A549 (cell line): ENCODE measurements around the gene HSPG2.

ENCODE experiments used
- CHD2 ChIP-seq: fragments of 150-350 bp; IDR thresholded peaks from 2 replicates; pipeline ENCODE4 v1.6.1; 2014; ENCODE audit warnings: low read length; ENCODE audit not compliant: partially characterized antibody
- EHMT2 ChIP-seq: fragments of 200-600 bp; sonication (generic); IDR thresholded peaks from 2 replicates; pipeline ENCODE4 v1.6.1; 2016; ENCODE audit warnings: antibody characterized with exemption, low read depth, mild to moderate bottlenecking, moderate library complexity
- EP300 ChIP-seq, 2 experiments: fragments of >200 bp; sonication (Bioruptor Twin); formaldehyde crosslinking; IDR thresholded peaks; 2 replicates in 1 of 2; 3 replicates in 1 of 2; pipeline ENCODE4 v1.6.1; 2016 to 2017
- KDM1A ChIP-seq: fragments of 200-600 bp; sonication (generic); IDR thresholded peaks from 2 replicates; pipeline ENCODE4 v1.6.1; 2016; ENCODE audit warnings: low read depth, mild to moderate bottlenecking
- MYC ChIP-seq: IDR thresholded peaks from 2 replicates; pipeline ENCODE4 v1.6.1; 2012; ENCODE audit warnings: mild to moderate bottlenecking, inconsistent platforms, low read length, improper control_type of control experiment, borderline replicate concordance
- POLR2A ChIP-seq: IDR thresholded peaks from 2 replicates; pipeline ENCODE4 v1.6.1; 2012; ENCODE audit warnings: mild to moderate bottlenecking, low read length
- RFX5 ChIP-seq: fragments of 450-650 bp; IDR thresholded peaks from 2 replicates; pipeline ENCODE4 v1.7.1; 2014; ENCODE audit warnings: antibody characterized with exemption, mild to moderate bottlenecking, moderate library complexity
- SMC3 ChIP-seq: fragments of >200 bp; sonication (Bioruptor Twin); formaldehyde crosslinking; IDR thresholded peaks from 3 replicates; pipeline ENCODE4 v1.6.1; 2018; ENCODE audit warnings: inconsistent platforms
- SREBF2 ChIP-seq: fragments of 450-650 bp; IDR thresholded peaks from 2 replicates; pipeline ENCODE4 v1.6.1; 2014; ENCODE audit warnings: mild to moderate bottlenecking, moderate library complexity
- TFCP2L1 ChIP-seq: fragments of 250-450 bp; sonication (Bioruptor Pico); IDR thresholded peaks from 2 replicates; pipeline ENCODE4 v1.5.0; 2021; ENCODE audit warnings: mild to moderate bottlenecking
- ZC3H11A ChIP-seq: fragments of 450-650 bp; IDR thresholded peaks from 2 replicates; pipeline ENCODE4 v1.6.1; 2014; ENCODE audit warnings: antibody characterized with exemption, mild to moderate bottlenecking
- ZSCAN20 ChIP-seq: fragments of 250-450 bp; sonication (Bioruptor Pico); IDR thresholded peaks from 2 replicates; pipeline ENCODE4 v1.8.0; 2022; ENCODE audit warnings: mild to moderate bottlenecking, moderate library complexity
- TF ChIP-seq, protein P1 (sequence below): fragments of >200 bp; sonication (Bioruptor Twin); formaldehyde crosslinking; IDR thresholded peaks from 3 replicates; pipeline ENCODE4 v1.5.1; 2016
- TF ChIP-seq, protein P2 (sequence below): fragments of 200-600 bp; sonication (generic); IDR thresholded peaks from 2 replicates; pipeline ENCODE4 v1.6.1; 2016; ENCODE audit warnings: antibody characterized with exemption, mild to moderate bottlenecking, moderate library complexity

DNA sequence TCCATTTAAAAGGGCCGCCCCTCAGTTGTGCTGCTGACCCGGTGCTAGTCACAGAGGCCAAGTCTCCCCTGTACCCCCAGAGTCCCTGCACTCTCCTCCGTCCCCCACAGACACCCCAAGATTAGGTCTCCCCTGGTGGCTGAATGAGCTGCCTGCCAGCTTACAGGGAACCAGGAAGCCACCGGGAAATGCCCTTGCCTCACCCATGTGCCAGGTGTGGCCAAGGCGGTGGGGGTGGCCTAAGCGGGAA lies 32.7 kb downstream of the HSPG2 start:
- TF ChIP-seq, protein P1, sequence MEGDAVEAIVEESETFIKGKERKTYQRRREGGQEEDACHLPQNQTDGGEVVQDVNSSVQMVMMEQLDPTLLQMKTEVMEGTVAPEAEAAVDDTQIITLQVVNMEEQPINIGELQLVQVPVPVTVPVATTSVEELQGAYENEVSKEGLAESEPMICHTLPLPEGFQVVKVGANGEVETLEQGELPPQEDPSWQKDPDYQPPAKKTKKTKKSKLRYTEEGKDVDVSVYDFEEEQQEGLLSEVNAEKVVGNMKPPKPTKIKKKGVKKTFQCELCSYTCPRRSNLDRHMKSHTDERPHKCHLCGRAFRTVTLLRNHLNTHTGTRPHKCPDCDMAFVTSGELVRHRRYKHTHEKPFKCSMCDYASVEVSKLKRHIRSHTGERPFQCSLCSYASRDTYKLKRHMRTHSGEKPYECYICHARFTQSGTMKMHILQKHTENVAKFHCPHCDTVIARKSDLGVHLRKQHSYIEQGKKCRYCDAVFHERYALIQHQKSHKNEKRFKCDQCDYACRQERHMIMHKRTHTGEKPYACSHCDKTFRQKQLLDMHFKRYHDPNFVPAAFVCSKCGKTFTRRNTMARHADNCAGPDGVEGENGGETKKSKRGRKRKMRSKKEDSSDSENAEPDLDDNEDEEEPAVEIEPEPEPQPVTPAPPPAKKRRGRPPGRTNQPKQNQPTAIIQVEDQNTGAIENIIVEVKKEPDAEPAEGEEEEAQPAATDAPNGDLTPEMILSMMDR = no peak
- no peak for TF ChIP-seq POLR2A
- TF ChIP-seq MYC = no peak
- no peak for TF ChIP-seq RFX5
- no peak for TF ChIP-seq CHD2
- no peak for TF ChIP-seq EP300 (IDR thresholded peaks at IDR 0.05)
- no peak for TF ChIP-seq SREBF2
- no peak for TF ChIP-seq TFCP2L1 (CRISPR knock-in tag)
- TF ChIP-seq, protein P2, sequence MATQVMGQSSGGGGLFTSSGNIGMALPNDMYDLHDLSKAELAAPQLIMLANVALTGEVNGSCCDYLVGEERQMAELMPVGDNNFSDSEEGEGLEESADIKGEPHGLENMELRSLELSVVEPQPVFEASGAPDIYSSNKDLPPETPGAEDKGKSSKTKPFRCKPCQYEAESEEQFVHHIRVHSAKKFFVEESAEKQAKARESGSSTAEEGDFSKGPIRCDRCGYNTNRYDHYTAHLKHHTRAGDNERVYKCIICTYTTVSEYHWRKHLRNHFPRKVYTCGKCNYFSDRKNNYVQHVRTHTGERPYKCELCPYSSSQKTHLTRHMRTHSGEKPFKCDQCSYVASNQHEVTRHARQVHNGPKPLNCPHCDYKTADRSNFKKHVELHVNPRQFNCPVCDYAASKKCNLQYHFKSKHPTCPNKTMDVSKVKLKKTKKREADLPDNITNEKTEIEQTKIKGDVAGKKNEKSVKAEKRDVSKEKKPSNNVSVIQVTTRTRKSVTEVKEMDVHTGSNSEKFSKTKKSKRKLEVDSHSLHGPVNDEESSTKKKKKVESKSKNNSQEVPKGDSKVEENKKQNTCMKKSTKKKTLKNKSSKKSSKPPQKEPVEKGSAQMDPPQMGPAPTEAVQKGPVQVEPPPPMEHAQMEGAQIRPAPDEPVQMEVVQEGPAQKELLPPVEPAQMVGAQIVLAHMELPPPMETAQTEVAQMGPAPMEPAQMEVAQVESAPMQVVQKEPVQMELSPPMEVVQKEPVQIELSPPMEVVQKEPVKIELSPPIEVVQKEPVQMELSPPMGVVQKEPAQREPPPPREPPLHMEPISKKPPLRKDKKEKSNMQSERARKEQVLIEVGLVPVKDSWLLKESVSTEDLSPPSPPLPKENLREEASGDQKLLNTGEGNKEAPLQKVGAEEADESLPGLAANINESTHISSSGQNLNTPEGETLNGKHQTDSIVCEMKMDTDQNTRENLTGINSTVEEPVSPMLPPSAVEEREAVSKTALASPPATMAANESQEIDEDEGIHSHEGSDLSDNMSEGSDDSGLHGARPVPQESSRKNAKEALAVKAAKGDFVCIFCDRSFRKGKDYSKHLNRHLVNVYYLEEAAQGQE = no peak
- no peak for TF ChIP-seq EHMT2
- no peak for TF ChIP-seq KDM1A
- no peak for TF ChIP-seq ZC3H11A
- no peak for TF ChIP-seq SMC3
- TF ChIP-seq ZSCAN20 (CRISPR knock-in tag) = no peak
